HepG2 (cell line): ENCODE measurements around the gene TGM6. TPM values are rescaled to one million over a fixed set of nuclear protein-coding genes. Genes with fewer than 3 reads are reported as not detected.

Experiments used
- ATAC-seq: fragments of 200-7000 bp; cut with Tn5 transposase; 3 replicates; pipeline ENCODE4 v1.9.1; 2020; ENCODE audit warnings: mild to moderate bottlenecking, moderate library complexity
- BruUV-seq: library from RNA; stranded (reverse); fragments of 400-500 nt; replicated peaks from 2 replicates; lab custom pipeline; 2021; lab: Mats Ljungman, UMichigan
- CTCF ChIA-PET: fragments of 300-600 bp; formaldehyde crosslinking; extraction: SDS; loops from one replicate; lab custom pipeline; 2021; ENCODE audit warnings: low total read pairs, inconsistent platforms, low intra/inter-chr PET ratio; lab: Yijun Ruan, JAX
- POLR2A ChIA-PET: fragments of 350-600 bp; sonication (Branson Sonifier 250); formaldehyde crosslinking; loops from one replicate; lab custom pipeline; 2020; ENCODE audit warnings: antibody characterized with exemption, inconsistent platforms; lab: Yijun Ruan, JAX
- DNase-seq: peaks from one replicate; pipeline ENCODE4 v3.0.0-alpha.2; 2015; ENCODE audit warnings: low spot score
- FAIRE-seq: peaks from 3 replicates; lab custom pipeline; 2011; peaks lifted over from hg19 to GRCh38; lab: Jason Lieb, UNC
- H2AFZ ChIP-seq: one replicate; pipeline ENCODE4 v1.6.1; 2011; ENCODE audit warnings: low read length, inconsistent platforms
- H3K27ac ChIP-seq: fragments of 300-600 bp; 3 replicates; pipeline ENCODE4 v1.8.0; 2011; ENCODE audit warnings: mixed run types, mild to moderate bottlenecking, mixed read lengths, low read length, inconsistent platforms; ENCODE audit not compliant: insufficient read depth; ENCODE audit errors: extremely low read length
- H3K27me3 ChIP-seq, 2 experiments: fragments of 200-600 bp in 1 of 2; 2 replicates in 1 of 2; 3 replicates in 1 of 2; pipeline versions ENCODE4 v1.6.0 to v1.8.0; 2011; ENCODE audit warnings: low read length in 2 of 2, mild to moderate bottlenecking in 2 of 2, moderate library complexity in 2 of 2, inconsistent platforms in 1 of 2; ENCODE audit not compliant: insufficient read depth in 2 of 2, control insufficient read depth in 1 of 2
- H3K36me3 ChIP-seq, 2 experiments: fragments of 200-600 bp in 1 of 2; replicated peaks in 1 of 2; 2 replicates in 1 of 2; 3 replicates in 1 of 2; pipeline versions ENCODE4 v1.5.1 to v1.8.0; 2011; ENCODE audit warnings: low read length in 2 of 2, inconsistent platforms in 1 of 2; ENCODE audit not compliant: insufficient read depth in 2 of 2, control insufficient read depth in 1 of 2
- H3K4me1 ChIP-seq: 2 replicates; pipeline ENCODE4 v1.5.1; 2012; ENCODE audit warnings: low read length, inconsistent platforms; ENCODE audit not compliant: insufficient read depth
- H3K4me2 ChIP-seq: 2 replicates; pipeline ENCODE4 v1.6.0; 2011; ENCODE audit warnings: low read depth, low read length, inconsistent platforms
- H3K4me3 ChIP-seq, 3 experiments: fragments of 200-600 bp in 1 of 3; sonication (generic), shearing (Covaris generic) in 1 of 3; replicated peaks in 1 of 3; 2 replicates each; pipeline ENCODE4 v1.5.1; 2011 to 2016; ENCODE audit warnings: low read length in 3 of 3, inconsistent platforms in 2 of 3, low read depth in 2 of 3, mild to moderate bottlenecking in 2 of 3, control low read depth in 1 of 3, mixed read lengths in 1 of 3; ENCODE audit not compliant: insufficient read depth in 1 of 3
- H3K79me2 ChIP-seq: one replicate; pipeline ENCODE4 v1.6.1; 2011; ENCODE audit warnings: low read length, inconsistent platforms; ENCODE audit not compliant: insufficient read depth
- H3K9ac ChIP-seq: 2 replicates; pipeline ENCODE4 v1.6.0; 2011; ENCODE audit warnings: mild to moderate bottlenecking, low read depth, low read length, inconsistent platforms; ENCODE audit not compliant: insufficient read depth
- H3K9me3 ChIP-seq: 2 replicates; pipeline ENCODE4 v1.5.1; 2012; ENCODE audit warnings: mild to moderate bottlenecking, low read length
- H4K20me1 ChIP-seq: 2 replicates; pipeline ENCODE4 v1.6.0; 2011; ENCODE audit warnings: inconsistent platforms, mild to moderate bottlenecking, low read length, moderate library complexity; ENCODE audit not compliant: insufficient read depth
- CBX1 ChIP-seq: IDR thresholded peaks from one replicate; pipeline ENCODE4 v1.6.1; 2016; ENCODE audit warnings: antibody characterized with exemption, low read depth
- E2F5 ChIP-seq: sonication (generic); formaldehyde crosslinking; conservative IDR thresholded peaks from 2 replicates; pipeline ENCODE4 v1.4.0; 2020; ENCODE audit warnings: missing genetic modification reagents
- KLF6 ChIP-seq: IDR thresholded peaks from 2 replicates; pipeline ENCODE4 v1.8.0; 2016; ENCODE audit warnings: missing biosample characterization, missing genetic modification reagents
- MED13 ChIP-seq: sonication (generic); formaldehyde crosslinking; IDR thresholded peaks from 2 replicates; pipeline ENCODE4 v1.5.0; 2020; ENCODE audit warnings: missing genetic modification reagents
- MTERF4 ChIP-seq: sonication (generic); formaldehyde crosslinking; IDR thresholded peaks from 2 replicates; pipeline ENCODE4 v1.8.0; 2023; ENCODE audit warnings: mild to moderate bottlenecking, missing genetic modification reagents
- MXD4 ChIP-seq: IDR thresholded peaks from 2 replicates; pipeline ENCODE4 v1.6.1; 2016; ENCODE audit warnings: mild to moderate bottlenecking, missing biosample characterization, missing genetic modification reagents
- NAIF1 ChIP-seq: sonication (generic); formaldehyde crosslinking; IDR thresholded peaks from 2 replicates; pipeline ENCODE4 v1.5.0; 2020; ENCODE audit warnings: mild to moderate bottlenecking, missing genetic modification reagents, borderline replicate concordance
- NR1H2 ChIP-seq: sonication (generic); formaldehyde crosslinking; IDR thresholded peaks from 2 replicates; pipeline ENCODE4 v1.8.1; 2022; ENCODE audit warnings: low read depth, missing genetic modification reagents, borderline replicate concordance
- PAXIP1 ChIP-seq: sonication (generic); formaldehyde crosslinking; conservative IDR thresholded peaks from 2 replicates; pipeline ENCODE4 v1.4.0; 2020; ENCODE audit warnings: mild to moderate bottlenecking, missing genetic modification reagents, moderate library complexity
- ZIK1 ChIP-seq: sonication (generic); formaldehyde crosslinking; IDR thresholded peaks from 2 replicates; pipeline ENCODE4 v1.5.0; 2020; ENCODE audit warnings: mild to moderate bottlenecking, low read depth, missing genetic modification reagents, borderline replicate concordance
- ZNF207 ChIP-seq: fragments of 450-650 bp; IDR thresholded peaks from 2 replicates; pipeline ENCODE4 v1.6.1; 2016; ENCODE audit warnings: antibody characterized with exemption, borderline replicate concordance
- ZNF354B ChIP-seq: sonication (generic); formaldehyde crosslinking; IDR thresholded peaks from 2 replicates; pipeline ENCODE4 v1.8.0; 2022; ENCODE audit warnings: mild to moderate bottlenecking, missing genetic modification reagents
- ZNF362 ChIP-seq: sonication (generic); formaldehyde crosslinking; IDR thresholded peaks from 2 replicates; pipeline ENCODE4 v1.4.0; 2020; ENCODE audit warnings: missing genetic modification reagents, mild to moderate bottlenecking, borderline replicate concordance
- ZNF414 ChIP-seq: sonication (generic); formaldehyde crosslinking; IDR thresholded peaks from 2 replicates; pipeline ENCODE4 v1.5.0; 2020; ENCODE audit warnings: missing genetic modification reagents
- ZNF451 ChIP-seq: sonication (generic); formaldehyde crosslinking; IDR thresholded peaks from 2 replicates; pipeline ENCODE4 v1.5.0; 2020; ENCODE audit warnings: mild to moderate bottlenecking, missing genetic modification reagents
- ZNF468 ChIP-seq: sonication (generic); formaldehyde crosslinking; IDR thresholded peaks from 2 replicates; pipeline ENCODE4 v1.8.0; 2022; ENCODE audit warnings: mild to moderate bottlenecking, moderate library complexity, missing genetic modification reagents
- ZNF616 ChIP-seq: sonication (generic); formaldehyde crosslinking; IDR thresholded peaks from 2 replicates; pipeline ENCODE4 v1.5.0; 2020; ENCODE audit warnings: low read depth, mild to moderate bottlenecking, missing genetic modification reagents
- WGBS: methylation state at CpG from one replicate; pipeline ENCODE4 v1.1.6; 2017; ENCODE audit warnings: low lambda C conversion rate; 5-methylcytosine and 5-hydroxymethylcytosine counted together
- in situ Hi-C: cut with HindIII; loops from 2 replicates; pipeline ENCODE4 v1.10.0; 2017; ENCODE audit warnings: low pct_unique_long_range_greater_than_20kb; ENCODE audit not compliant: extremely low pct_ligation_motif_present
- intact Hi-C: fragments of 100-400 bp; cut with micrococcal nuclease; formaldehyde crosslinking; loops from one replicate; pipeline ENCODE4 v1.10.0; 2022; ENCODE audit not compliant: unreplicated experiment
- polyA plus RNA-seq, 8 experiments: library from polyadenylated mRNA; depleted of rRNA in 3 of 8; stranded (reverse) in 7 of 8; unstranded in 1 of 8; fragments of >200 nt; fragmentation: Illumina TruSeq in 4 of 8; extraction: Trizol in 4 of 8; gene quantifications; 2 replicates each; pipeline versions ENCODE4 v1.2.1 to v1.2.3, GENCODE V29; 2011 to 2016; ENCODE audit warnings: low read depth in 4 of 8, missing spikeins in 1 of 8, mixed read lengths in 1 of 8; ENCODE audit not compliant: insufficient read depth in 1 of 8
- total RNA-seq, 5 experiments: library from RNA; depleted of rRNA; stranded (reverse); fragments of >200 nt; fragmentation: Illumina TruSeq; extraction: Trizol; gene quantifications; 2 replicates each; pipeline ENCODE4 v1.2.3, GENCODE V29; 2016; ENCODE audit warnings: low read depth in 1 of 5

Gene TGM6
- total and polyA plus RNA-seq, 2 of the 13 experiments (the other 11 are each of a cell fraction or from before 2014, with no cell fraction given): not detected

GRCh38 chr20:2397595-2398145 is 17.0 kb downstream of the TGM6 start:
- no peaks in the 10 kb centered on the region for H3K4me1 ChIP-seq
- no peak overlapping the region for H2AFZ ChIP-seq
- no peak for FAIRE-seq
- no peaks in the 10 kb centered on the region for H3K9me3 ChIP-seq
- H3K4me2 ChIP-seq: no peak overlapping the region
- WGBS: 37% methylated on average over 12 of the region's 12 CpGs
- H3K79me2 ChIP-seq: no peaks in the 10 kb centered on the region
- in situ Hi-C loops (no loop called here), intact Hi-C loops (no loop called here)
- peak; percentile 65 for ATAC-seq
- POLR2A ChIA-PET: no interaction called here
- H4K20me1 ChIP-seq: no peaks in the 10 kb centered on the region
- H3K9ac ChIP-seq: no peak overlapping the region
- no TSS peak for BruUV-seq
- no peaks in the 10 kb centered on the region for H3K36me3 ChIP-seq
- peaks cover 14 to 36% of the 10 kb centered on the region in 2 experiments; a peak in 4 of 5 replicates for H3K27me3 ChIP-seq
- H3K27ac ChIP-seq: no peak overlapping the region
- DNase-seq: no peak
- CTCF ChIA-PET: no interaction called here
- TF ChIP-seq PAXIP1: no peak
- no peak for TF ChIP-seq ZNF616 (CRISPR knock-in tag)
- no peak for TF ChIP-seq ZNF362
- no peak for TF ChIP-seq NAIF1 (CRISPR knock-in tag)
- TF ChIP-seq MXD4 (CRISPR knock-in tag): no peak
- no peak for TF ChIP-seq MED13
- TF ChIP-seq NR1H2: no peak
- no peak for TF ChIP-seq ZNF207
- TF ChIP-seq ZNF414: no peak
- TF ChIP-seq CBX1: no peak
- TF ChIP-seq KLF6 (CRISPR knock-in tag): no peak
- TF ChIP-seq MTERF4 (CRISPR knock-in tag): no peak
- no peak for TF ChIP-seq ZNF468 (CRISPR knock-in tag)
- TF ChIP-seq ZNF354B (CRISPR knock-in tag): no peak
- TF ChIP-seq ZIK1 (CRISPR knock-in tag): no peak
- TF ChIP-seq ZNF451 (CRISPR knock-in tag): no peak
- no peak for TF ChIP-seq E2F5 (CRISPR knock-in tag)
- H3K4me3 ChIP-seq: no peak overlapping the region
